ENCODE results near the gene FIP1L1.

DNA sequence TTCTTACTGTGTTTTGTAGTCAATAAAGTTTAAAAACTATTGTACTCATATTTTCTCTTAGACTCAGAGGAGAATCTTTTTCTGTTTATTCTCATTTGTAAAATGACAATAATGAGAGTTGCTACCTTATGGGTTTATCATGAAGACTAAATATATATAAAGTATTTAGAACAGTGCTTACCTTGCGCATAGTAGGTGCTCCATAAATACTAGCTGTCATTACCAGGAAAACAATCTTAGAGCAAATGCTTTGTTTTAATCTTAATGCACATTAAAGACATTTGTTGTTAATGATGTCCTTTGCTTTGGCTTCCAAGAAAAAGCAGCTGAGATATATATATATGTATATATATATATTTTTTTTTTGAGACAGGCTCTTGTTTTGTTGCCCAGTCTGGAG lies 44.9 kb downstream of the FIP1L1 start:
- TF ChIP-seq, protein P1, sequence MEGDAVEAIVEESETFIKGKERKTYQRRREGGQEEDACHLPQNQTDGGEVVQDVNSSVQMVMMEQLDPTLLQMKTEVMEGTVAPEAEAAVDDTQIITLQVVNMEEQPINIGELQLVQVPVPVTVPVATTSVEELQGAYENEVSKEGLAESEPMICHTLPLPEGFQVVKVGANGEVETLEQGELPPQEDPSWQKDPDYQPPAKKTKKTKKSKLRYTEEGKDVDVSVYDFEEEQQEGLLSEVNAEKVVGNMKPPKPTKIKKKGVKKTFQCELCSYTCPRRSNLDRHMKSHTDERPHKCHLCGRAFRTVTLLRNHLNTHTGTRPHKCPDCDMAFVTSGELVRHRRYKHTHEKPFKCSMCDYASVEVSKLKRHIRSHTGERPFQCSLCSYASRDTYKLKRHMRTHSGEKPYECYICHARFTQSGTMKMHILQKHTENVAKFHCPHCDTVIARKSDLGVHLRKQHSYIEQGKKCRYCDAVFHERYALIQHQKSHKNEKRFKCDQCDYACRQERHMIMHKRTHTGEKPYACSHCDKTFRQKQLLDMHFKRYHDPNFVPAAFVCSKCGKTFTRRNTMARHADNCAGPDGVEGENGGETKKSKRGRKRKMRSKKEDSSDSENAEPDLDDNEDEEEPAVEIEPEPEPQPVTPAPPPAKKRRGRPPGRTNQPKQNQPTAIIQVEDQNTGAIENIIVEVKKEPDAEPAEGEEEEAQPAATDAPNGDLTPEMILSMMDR (IDR thresholded peaks at IDR 0.05; ENCODE audit: low read depth, low read length, poor library complexity, severe bottlenecking), result no peak
- TF ChIP-seq EZH2phosphoT487 (IDR thresholded peaks at IDR 0.05; ENCODE audit: borderline replicate concordance, low read length), result no peak
